WERI-Rb-1 (cell line): ENCODE measurements around the gene PELI2.

Source experiments
- DNase-seq: peaks from one replicate; pipeline ENCODE4 v3.0.0-alpha.2; 2020
- H3K27ac ChIP-seq: fragments of 250-450 bp; sonication (Bioruptor Pico); 2 replicates; pipeline ENCODE4 v1.5.1; 2020; ENCODE audit warnings: mild to moderate bottlenecking, moderate library complexity
- H3K27me3 ChIP-seq: fragments of 250-450 bp; sonication (Bioruptor Pico); 2 replicates; pipeline ENCODE4 v1.5.1; 2021; ENCODE audit warnings: mild to moderate bottlenecking, low read depth, moderate library complexity; ENCODE audit not compliant: insufficient read depth, severe bottlenecking
- H3K36me3 ChIP-seq: fragments of 250-450 bp; sonication (Bioruptor Pico); 2 replicates; pipeline ENCODE4 v1.5.1; 2020; ENCODE audit warnings: mild to moderate bottlenecking, moderate library complexity
- H3K4me3 ChIP-seq: 2 replicates; pipeline ENCODE4 v1.5.1; 2011; ENCODE audit warnings: low read depth, mild to moderate bottlenecking, control low read depth, low read length
- H3K9me3 ChIP-seq: fragments of 250-450 bp; sonication (Bioruptor Pico); 2 replicates; pipeline ENCODE4 v1.5.1; 2021; ENCODE audit warnings: mild to moderate bottlenecking, moderate library complexity; ENCODE audit not compliant: severe bottlenecking
- CTCF ChIP-seq: IDR thresholded peaks from 2 replicates; pipeline ENCODE4 v1.5.1; 2011; ENCODE audit warnings: low read depth, mild to moderate bottlenecking, control low read depth, inconsistent platforms, low read length

The PELI2 gene

GRCh38 chr14:56172571-56172971, 54.4 kb downstream of the PELI2 start:
- Histone ChIP-seq H3K36me3 (no peaks in the 10 kb centered on the region), H3K9me3 (no peaks in the 10 kb centered on the region), H3K4me3 (no peak overlapping the region), H3K27me3 (no peaks in the 10 kb centered on the region), H3K27ac (no peak overlapping the region)
- no peak for TF ChIP-seq CTCF
- no peak for DNase-seq

- no peaks in the 10 kb centered on the region for H3K36me3 ChIP-seq
- H3K9me3 ChIP-seq, result no peaks in the 10 kb centered on the region
- no peaks in the 10 kb centered on the region for H3K27me3 ChIP-seq
- no peak for TF ChIP-seq CTCF
- no peak overlapping the region for H3K27ac ChIP-seq
- H3K4me3 ChIP-seq, result no peak overlapping the region
- no peak for DNase-seq
These were observed 55.2 kb downstream of the PELI2 start for GRCh38 chr14:56173365-56173922.

- DNase-seq, result no peak
- no peak for TF ChIP-seq CTCF
- Histone ChIP-seq H3K4me3 (no peak overlapping the region), H3K27me3 (no peaks in the 10 kb centered on the region), H3K9me3 (no peaks in the 10 kb centered on the region), H3K27ac (no peak overlapping the region), H3K36me3 (no peaks in the 10 kb centered on the region)
These were observed 57.6 kb downstream of the PELI2 start for GRCh38 chr14:56175773-56176172.

- H3K36me3 ChIP-seq, result no peaks in the 10 kb centered on the region
- no peak overlapping the region for H3K4me3 ChIP-seq
- TF ChIP-seq CTCF, result no peak
- no peak overlapping the region for H3K27ac ChIP-seq
- no peak for DNase-seq
- no peaks in the 10 kb centered on the region for H3K9me3 ChIP-seq
- H3K27me3 ChIP-seq, result no peaks in the 10 kb centered on the region
These were observed 58.3 kb downstream of the PELI2 start for GRCh38 chr14:56176530-56176929.

- no peak overlapping the region for H3K4me3 ChIP-seq
- no peaks in the 10 kb centered on the region for H3K36me3 ChIP-seq
- no peak for DNase-seq
- no peak for TF ChIP-seq CTCF
- no peaks in the 10 kb centered on the region for H3K9me3 ChIP-seq
- no peaks in the 10 kb centered on the region for H3K27me3 ChIP-seq
- no peak overlapping the region for H3K27ac ChIP-seq
These were observed 58.8 kb downstream of the PELI2 start for GRCh38 chr14:56177036-56177435.
